ENCODE data around the gene KCNAB1. TPM values are rescaled to one million over a fixed set of nuclear protein-coding genes. Genes with fewer than 3 reads are reported as not detected.

The KCNAB1 gene
- total RNA-seq, 2 experiments from 2014 or later, result not detected

DNA sequence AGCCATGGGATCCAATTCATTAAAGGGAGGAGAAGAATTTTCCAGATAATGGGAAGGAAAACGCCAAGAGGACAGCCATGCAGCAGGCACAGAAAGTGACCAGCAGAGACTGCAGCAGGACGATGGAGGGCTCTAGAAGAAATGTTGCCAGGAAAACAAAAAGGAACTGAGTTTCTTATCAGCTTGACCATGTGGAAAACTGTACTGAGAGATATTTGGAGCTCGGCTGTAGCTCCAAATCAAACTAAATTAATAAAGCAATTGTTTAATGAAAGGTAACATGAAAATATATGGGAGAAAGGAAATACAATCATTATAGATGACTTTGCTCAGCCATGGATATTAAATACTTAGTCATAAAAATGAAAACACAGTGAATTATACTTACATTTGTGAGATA is 370.8 kb downstream of the KCNAB1 start:
- Mint-ChIP-seq H3K4me1 (peaks cover 4% of the 10 kb centered on the region), H3K27me3 (peaks cover 19% of the 10 kb centered on the region), H3K36me3 (ENCODE audit: low read depth) (no peaks in the 10 kb centered on the region), H3K27ac (no peak overlapping the region), H3K9me3 (no peaks in the 10 kb centered on the region), H3K4me3 (no peak overlapping the region)
- POLR2A ChIA-PET, result no interaction called here
- no peak for DNase-seq
- CTCF ChIA-PET, result interaction anchor here (0.9 to 2.7 kb wide), 2 partner anchors 8 to 290 kb away, joined by 3 to 8 read pairs; no protein-coding TSS in a partner anchor

- ChIA-PET CTCF (interaction anchor here (1.0 to 2.7 kb wide), 2 partner anchors 10 to 62 kb away, joined by 3 to 8 read pairs; partner anchors contain the start of gene SSR3), POLR2A (no interaction called here)
- DNase-seq, result no peak
- Mint-ChIP-seq H3K4me3 (no peak overlapping the region), H3K9me3 (no peaks in the 10 kb centered on the region), H3K27ac (no peak overlapping the region), H3K27me3 (peaks cover 16% of the 10 kb centered on the region), H3K4me1 (peaks cover 4% of the 10 kb centered on the region), H3K36me3 (ENCODE audit: low read depth) (no peaks in the 10 kb centered on the region)
These were observed 372.5 kb downstream of the KCNAB1 start for GRCh38 chr3:156492801-156493261.

- Mint-ChIP-seq H3K4me3 (no peak overlapping the region), H3K27ac (no peak overlapping the region), H3K27me3 (peaks cover 20% of the 10 kb centered on the region), H3K4me1 (peaks cover 4% of the 10 kb centered on the region), H3K9me3 (no peaks in the 10 kb centered on the region), H3K36me3 (ENCODE audit: low read depth) (no peaks in the 10 kb centered on the region)
- ChIA-PET POLR2A (no interaction called here), CTCF (no interaction called here)
- no peak for DNase-seq
These were observed 373.5 kb downstream of the KCNAB1 start for GRCh38 chr3:156493887-156494286.

DNA sequence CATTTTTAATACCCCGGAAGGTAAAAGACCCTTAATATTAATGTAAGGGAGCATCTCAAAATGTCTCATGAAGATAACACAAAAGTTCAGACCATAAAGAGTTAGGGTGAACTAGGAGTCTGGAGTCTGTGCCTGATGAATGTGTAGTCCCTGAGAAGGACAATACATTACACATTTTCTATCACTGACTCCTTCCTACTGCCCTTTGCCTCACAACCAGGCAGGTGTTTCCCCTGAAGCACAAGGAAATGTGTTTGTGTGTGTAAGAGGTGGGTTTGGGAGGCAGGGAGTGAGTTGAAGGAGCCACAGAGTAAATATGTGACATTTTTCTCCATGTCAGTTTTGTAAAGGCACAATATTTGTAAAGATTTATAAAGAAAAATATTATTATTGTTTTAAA is 375.4 kb downstream of the KCNAB1 start:
- H3K27ac Mint-ChIP-seq, result no peak overlapping the region
- H3K9me3 Mint-ChIP-seq, result no peaks in the 10 kb centered on the region
- H3K27me3 Mint-ChIP-seq, result peaks cover 22% of the 10 kb centered on the region
- ChIA-PET CTCF (no interaction called here), POLR2A (no interaction called here)
- H3K36me3 Mint-ChIP-seq (ENCODE audit: low read depth), result no peaks in the 10 kb centered on the region
- peaks cover 4% of the 10 kb centered on the region for H3K4me1 Mint-ChIP-seq
- DNase-seq, result no peak
- H3K4me3 Mint-ChIP-seq, result no peak overlapping the region

DNA sequence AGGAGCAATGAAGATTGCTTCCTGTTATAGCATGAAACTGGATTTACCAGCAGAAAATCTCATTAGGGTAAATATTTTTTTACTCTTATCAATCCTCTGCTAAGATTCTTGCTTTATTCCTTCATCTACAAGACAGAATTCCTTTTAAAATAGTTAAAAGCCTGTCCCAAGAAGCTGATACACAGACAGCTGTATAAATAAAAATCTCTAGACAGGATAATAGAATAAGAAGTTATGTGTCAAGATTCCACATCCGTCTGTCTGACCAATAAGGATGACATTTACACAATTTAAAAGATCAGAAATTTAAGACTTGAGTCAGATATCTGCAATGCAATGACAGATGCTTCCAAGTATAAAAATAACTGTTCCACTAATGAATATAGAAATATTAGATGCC is 376.9 kb downstream of the KCNAB1 start:
- ChIA-PET CTCF (no interaction called here), POLR2A (no interaction called here)
- H3K27ac Mint-ChIP-seq, result no peak overlapping the region
- H3K4me3 Mint-ChIP-seq, result no peak overlapping the region
- no peaks in the 10 kb centered on the region for H3K36me3 Mint-ChIP-seq (ENCODE audit: low read depth)
- peaks cover 20% of the 10 kb centered on the region for H3K27me3 Mint-ChIP-seq
- H3K9me3 Mint-ChIP-seq, result no peaks in the 10 kb centered on the region
- DNase-seq, result no peak
- H3K4me1 Mint-ChIP-seq, result peaks cover 4% of the 10 kb centered on the region

DNA sequence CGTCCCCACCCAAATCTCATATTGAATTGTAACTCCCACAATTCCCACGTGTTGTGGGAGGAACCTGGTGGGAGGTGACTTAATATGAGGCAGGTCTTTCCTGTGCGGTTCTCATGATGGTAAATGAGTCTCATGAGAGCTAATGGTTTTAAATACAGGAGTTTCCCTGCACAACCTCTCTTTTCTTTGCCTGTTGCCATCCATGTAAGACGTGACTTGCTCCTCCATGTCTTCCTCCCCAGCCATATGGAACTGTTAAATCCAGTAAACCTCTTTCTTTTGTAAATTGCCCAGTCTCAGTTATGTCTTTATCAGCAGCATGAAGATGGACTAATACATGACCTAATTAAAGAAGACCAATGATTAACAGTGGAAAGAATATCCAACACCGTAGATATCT is 377.9 kb downstream of the KCNAB1 start:
- no peak overlapping the region for H3K4me3 Mint-ChIP-seq
- no peak for DNase-seq
- ChIA-PET CTCF (no interaction called here), POLR2A (no interaction called here)
- no peak overlapping the region for H3K27ac Mint-ChIP-seq
- peaks cover 24% of the 10 kb centered on the region for H3K27me3 Mint-ChIP-seq
- H3K4me1 Mint-ChIP-seq, result peaks cover 4% of the 10 kb centered on the region
- H3K9me3 Mint-ChIP-seq, result no peaks in the 10 kb centered on the region
- H3K36me3 Mint-ChIP-seq (ENCODE audit: low read depth), result no peaks in the 10 kb centered on the region

DNA sequence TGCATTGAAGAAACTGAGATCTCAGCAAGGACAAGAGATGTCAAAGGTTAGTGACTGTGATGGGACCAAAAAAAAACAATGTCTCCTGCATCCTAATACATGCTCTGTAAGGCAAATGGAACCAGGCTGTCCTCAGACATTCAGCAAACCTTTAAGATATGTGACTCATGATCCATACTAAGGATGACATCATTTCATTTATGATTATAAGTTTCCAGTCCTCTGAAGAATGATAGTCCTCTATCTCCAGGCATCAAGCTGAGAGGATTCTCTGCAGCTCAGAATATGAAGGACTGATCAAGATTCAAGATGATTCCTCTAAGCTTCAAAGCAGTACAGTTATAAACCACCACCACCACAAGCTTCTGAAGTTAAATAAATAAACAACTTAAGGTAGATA is 386.9 kb downstream of the KCNAB1 start:
- Mint-ChIP-seq H3K36me3 (ENCODE audit: low read depth) (no peaks in the 10 kb centered on the region), H3K4me3 (no peak overlapping the region), H3K27ac (no peak overlapping the region), H3K4me1 (peaks cover 17% of the 10 kb centered on the region), H3K27me3 (peaks cover 45% of the 10 kb centered on the region), H3K9me3 (peaks cover 2% of the 10 kb centered on the region)
- no peak for DNase-seq
- ChIA-PET CTCF (interaction anchor here (1.0 to 3.3 kb wide), 2 partner anchors 24 to 49 kb away, joined by 3 to 10 read pairs; no protein-coding TSS in a partner anchor), POLR2A (no interaction called here)

- peaks cover 23% of the 10 kb centered on the region for H3K4me1 Mint-ChIP-seq
- H3K4me3 Mint-ChIP-seq, result no peak overlapping the region
- H3K9me3 Mint-ChIP-seq, result no peaks in the 10 kb centered on the region
- no peaks in the 10 kb centered on the region for H3K36me3 Mint-ChIP-seq (ENCODE audit: low read depth)
- ChIA-PET CTCF (interaction anchor here (0.8 to 2.4 kb wide), 12 partner anchors 15 to 723 kb away, joined by 3 to 8 read pairs (median 3); no protein-coding TSS in a partner anchor), POLR2A (no interaction called here)
- H3K27me3 Mint-ChIP-seq, result peaks cover 29% of the 10 kb centered on the region
- DNase-seq, result peak; percentile 20
- H3K27ac Mint-ChIP-seq, result no peak overlapping the region
These were observed 389.1 kb downstream of the KCNAB1 start for GRCh38 chr3:156509189-156510174.

GRCh38 chr3:156511987-156512677 is 391.8 kb downstream of the KCNAB1 start:
- Mint-ChIP-seq H3K36me3 (ENCODE audit: low read depth) (no peaks in the 10 kb centered on the region), H3K4me3 (no peak overlapping the region), H3K27me3 (peaks cover 19% of the 10 kb centered on the region), H3K4me1 (peaks cover 23% of the 10 kb centered on the region), H3K27ac (peak overlapping the region; percentile 3), H3K9me3 (no peaks in the 10 kb centered on the region)
- peak; percentile 26 for DNase-seq
- POLR2A ChIA-PET, result no interaction called here
- CTCF ChIA-PET, result interaction anchor here (1.1 to 2.4 kb wide), 2 partner anchors 26 to 625 kb away, joined by 3 to 8 read pairs; no protein-coding TSS in a partner anchor

DNA sequence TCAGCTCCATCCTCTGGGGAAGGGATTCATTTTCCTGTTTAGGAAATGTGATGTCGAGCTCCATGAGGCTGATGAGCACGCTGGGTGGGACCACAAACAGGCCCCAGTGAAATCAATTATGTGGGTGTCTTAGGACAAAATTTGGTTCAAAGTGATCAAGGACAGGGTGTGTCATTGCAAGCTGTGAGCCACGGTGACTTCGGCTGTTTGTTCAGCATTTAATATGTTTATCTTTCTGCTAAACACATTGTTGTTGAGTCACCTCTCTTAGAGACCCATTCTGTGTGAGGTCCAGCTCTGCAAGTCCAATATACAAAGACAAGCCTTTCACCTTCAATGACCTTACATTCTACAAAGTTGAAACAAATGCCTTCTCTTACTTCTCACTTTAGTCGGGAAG is 393.2 kb downstream of the KCNAB1 start:
- no peaks in the 10 kb centered on the region for H3K9me3 Mint-ChIP-seq
- no peak overlapping the region for H3K4me3 Mint-ChIP-seq
- peaks cover 24% of the 10 kb centered on the region for H3K4me1 Mint-ChIP-seq
- CTCF ChIA-PET, result interaction anchor here (0.6 to 1.4 kb wide), 3 partner anchors 10 to 387 kb away, joined by 3 to 5 read pairs (median 4); no protein-coding TSS in a partner anchor
- no peak overlapping the region for H3K27ac Mint-ChIP-seq
- DNase-seq, result no peak
- POLR2A ChIA-PET, result no interaction called here
- peaks cover 1% of the 10 kb centered on the region for H3K36me3 Mint-ChIP-seq (ENCODE audit: low read depth)
- H3K27me3 Mint-ChIP-seq, result peaks cover 25% of the 10 kb centered on the region

DNA sequence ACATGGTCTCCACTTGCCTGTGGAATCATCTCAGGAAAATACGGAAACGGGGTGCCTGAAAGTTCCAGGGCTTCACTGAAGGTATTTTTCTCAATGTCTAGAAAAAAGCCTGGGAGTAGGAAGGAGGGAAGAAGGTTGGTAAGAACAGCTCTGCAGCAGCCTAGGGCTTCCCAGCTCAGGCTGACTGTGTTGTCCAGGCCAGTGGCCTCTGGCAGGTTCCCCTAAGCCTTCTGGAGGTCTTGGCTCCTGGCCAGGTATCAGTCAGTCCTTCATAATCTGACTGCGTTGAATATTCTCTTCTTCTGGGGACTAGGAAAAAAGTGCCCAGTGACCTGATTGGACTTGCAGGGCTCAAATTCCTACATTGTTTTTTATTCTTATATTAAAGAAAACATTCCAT is 395.9 kb downstream of the KCNAB1 start:
- POLR2A ChIA-PET, result no interaction called here
- Mint-ChIP-seq H3K36me3 (ENCODE audit: low read depth) (peaks cover 1% of the 10 kb centered on the region), H3K27ac (no peak overlapping the region), H3K9me3 (no peaks in the 10 kb centered on the region), H3K4me1 (peaks cover 34% of the 10 kb centered on the region), H3K4me3 (no peak overlapping the region), H3K27me3 (peaks cover 33% of the 10 kb centered on the region)
- CTCF ChIA-PET, result no interaction called here
- no peak for DNase-seq

DNA sequence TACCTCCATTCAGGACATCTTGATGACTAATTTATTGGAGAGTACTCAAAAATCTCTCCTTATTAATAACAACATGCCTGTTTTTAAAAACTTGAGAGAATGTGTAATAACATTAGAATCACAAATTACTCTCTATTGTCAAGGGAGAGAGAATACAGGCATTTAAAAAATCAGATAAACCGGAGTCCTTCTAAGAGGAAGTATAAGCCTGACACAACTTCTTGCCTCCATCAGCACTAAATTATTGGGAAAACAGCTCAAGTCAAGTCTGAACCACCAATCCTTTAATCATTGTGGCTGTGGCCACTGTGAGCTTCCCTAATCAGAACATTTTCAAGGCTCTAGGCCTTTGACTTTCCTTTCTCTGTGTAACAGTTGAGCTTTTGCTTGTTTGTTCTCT is 396.6 kb downstream of the KCNAB1 start:
- Mint-ChIP-seq H3K27ac (no peak overlapping the region), H3K27me3 (peaks cover 35% of the 10 kb centered on the region), H3K9me3 (no peaks in the 10 kb centered on the region), H3K4me1 (peaks cover 27% of the 10 kb centered on the region), H3K4me3 (no peak overlapping the region), H3K36me3 (ENCODE audit: low read depth) (peaks cover 1% of the 10 kb centered on the region)
- DNase-seq, result no peak
- ChIA-PET POLR2A (no interaction called here), CTCF (interaction anchor here (1.1 kb wide), 1 partner anchor 350 kb away, joined by 3 read pairs; no protein-coding TSS in a partner anchor)

- Mint-ChIP-seq H3K9me3 (peaks cover 1% of the 10 kb centered on the region), H3K27ac (no peak overlapping the region), H3K4me3 (no peak overlapping the region), H3K27me3 (peaks cover 43% of the 10 kb centered on the region), H3K36me3 (ENCODE audit: low read depth) (peaks cover 6% of the 10 kb centered on the region), H3K4me1 (peaks cover 28% of the 10 kb centered on the region)
- ChIA-PET CTCF (interaction anchor here (1.2 to 1.5 kb wide), 2 partner anchors 36 to 368 kb away, joined by 3 to 5 read pairs; partner anchors contain the start of gene SSR3), POLR2A (interaction anchor here (0.7 kb wide), 1 partner anchor 44 kb away, joined by 3 read pairs; no protein-coding TSS in a partner anchor)
- no peak for DNase-seq
These were observed 398.3 kb downstream of the KCNAB1 start for GRCh38 chr3:156518726-156519125.

Data from activated CD4-positive, alpha-beta T cell treated with anti-CD3 and anti-CD28 coated beads, Interleukin-2, amount 10 ng/mL, durations not matched to agents 7 days and 5 days (primary cell).